HPDE6-E6E7 (cell line): ENCODE data around the gene BRDT.

ENCODE experiments used
- DNase-seq: peaks from one replicate; pipeline ENCODE4 v3.0.0; 2011; ENCODE audit warnings: missing footprints; ENCODE audit errors: extremely low spot score

BRDT gene

GRCh38 chr1:91949356-91949699, at the start of gene BRDT:
TSS of gene BRDT (plus strand) at chr1:91949401. CDS start at chr1:91962755, 13,354 bp downstream.
- no peak for DNase-seq

- peak; percentile 74 for DNase-seq
These were observed 48.6 kb upstream of the BRDT start for GRCh38 chr1:91900562-91900961.

GRCh38 chr1:91901231-91901630, 48.0 kb upstream of the BRDT start:
- DNase-seq, result no peak

GRCh38 chr1:91912266-91912665, 36.9 kb upstream of the BRDT start:
- no peak for DNase-seq

- no peak for DNase-seq
These were observed 36.2 kb upstream of the BRDT start for GRCh38 chr1:91913018-91913417.

- no peak for DNase-seq
These were observed 33.2 kb upstream of the BRDT start for GRCh38 chr1:91916046-91916445.

GRCh38 chr1:91916811-91917460, 32.3 kb upstream of the BRDT start:
- DNase-seq, result no peak

GRCh38 chr1:91919962-91920361, 29.2 kb upstream of the BRDT start:
- DNase-seq, result no peak

- DNase-seq, result no peak
These were observed 25.1 kb upstream of the BRDT start for GRCh38 chr1:91924146-91924545.

GRCh38 chr1:91925644-91926435, 23.4 kb upstream of the BRDT start:
- DNase-seq, result no peak

- DNase-seq, result no peak
These were observed 21.2 kb upstream of the BRDT start for GRCh38 chr1:91928026-91928425.

- no peak for DNase-seq
These were observed 20.0 kb upstream of the BRDT start for GRCh38 chr1:91929250-91929649.

- no peak for DNase-seq
These were observed 11.6 kb upstream of the BRDT start for GRCh38 chr1:91937613-91938012.

- DNase-seq, result no peak
These were observed 8.7 kb upstream of the BRDT start for GRCh38 chr1:91940496-91940895.

GRCh38 chr1:91944087-91944486, 5.1 kb upstream of the BRDT start:
- DNase-seq, result no peak

- DNase-seq, result no peak
These were observed 1.1 kb upstream of the BRDT start for GRCh38 chr1:91948097-91948496.

GRCh38 chr1:91948501-91949355, 473 bp upstream of the BRDT start:
- DNase-seq, result no peak

- no peak for DNase-seq
These were observed 3.0 kb downstream of the BRDT start for GRCh38 chr1:91952187-91952586.

GRCh38 chr1:91958926-91959325, 9.7 kb downstream of the BRDT start:
- DNase-seq, result no peak

GRCh38 chr1:91968334-91968733, 19.1 kb downstream of the BRDT start:
- DNase-seq, result no peak

- DNase-seq, result no peak
These were observed 30.2 kb downstream of the BRDT start for GRCh38 chr1:91979383-91979782.

- no peak for DNase-seq
These were observed 31.5 kb downstream of the BRDT start for GRCh38 chr1:91980663-91981062.
